A549 (cell line): ENCODE results near the gene LUZP1. TPM values are rescaled to one million over a fixed set of nuclear protein-coding genes. Genes with fewer than 3 reads are reported as not detected.

ENCODE experiments used
- ATAC-seq, 2 experiments: fragments of 200-7000 bp in 1 of 2; fragments of >200 bp in 1 of 2; cut with Nextera tagmentation in 1 of 2; cut with Tn5 transposase in 1 of 2; 3 replicates each; pipeline versions ENCODE4 v1.8.0 to v1.9.1; 2018 to 2020; ENCODE audit warnings: mild to moderate bottlenecking in 1 of 2, moderate library complexity in 1 of 2
- CTCF ChIA-PET: fragments of 300-600 bp; sonication (Branson Sonifier 250); formaldehyde crosslinking; extraction: SDS; loops from one replicate; lab custom pipeline; 2021; ENCODE audit warnings: antibody characterized with exemption, inconsistent platforms; lab: Yijun Ruan, JAX
- POLR2A ChIA-PET: fragments of 350-600 bp; formaldehyde crosslinking; extraction: SDS; loops from one replicate; lab custom pipeline; 2021; ENCODE audit warnings: antibody characterized with exemption, inconsistent platforms; lab: Yijun Ruan, JAX
- DNase-seq, 2 experiments: peaks; one replicate each; pipeline versions ENCODE4 v3.0.0 to v3.0.0-alpha.2; 2011 to 2016; ENCODE audit warnings: low read depth in 1 of 2, low spot score in 1 of 2
- FAIRE-seq: peaks from 2 replicates; lab custom pipeline; 2011; peaks lifted over from hg19 to GRCh38; lab: Jason Lieb, UNC
- H3K27ac ChIP-seq, 2 experiments: fragments of >200 bp; sonication (Bioruptor Twin); formaldehyde crosslinking; 3 replicates each; pipeline ENCODE4 v1.5.1; 2016 to 2017
- H3K4me1 ChIP-seq: fragments of >200 bp; sonication (Bioruptor Twin); formaldehyde crosslinking; 3 replicates; pipeline ENCODE4 v1.6.1; 2016
- H3K4me2 ChIP-seq: fragments of >200 bp; sonication (Bioruptor Twin); formaldehyde crosslinking; 3 replicates; pipeline ENCODE4 v1.6.1; 2016
- H3K4me3 ChIP-seq: fragments of >200 bp; sonication (Bioruptor Twin); formaldehyde crosslinking; 3 replicates; pipeline ENCODE4 v1.5.1; 2016
- H3K9me3 ChIP-seq: fragments of >200 bp; sonication (Bioruptor Twin); formaldehyde crosslinking; 3 replicates; pipeline ENCODE4 v1.6.1; 2016
- BHLHE40 ChIP-seq: IDR thresholded peaks from 2 replicates; pipeline ENCODE4 v1.6.1; 2012; ENCODE audit warnings: low read depth, low read length, inconsistent platforms
- E2F6 ChIP-seq: IDR thresholded peaks from 2 replicates; pipeline ENCODE4 v1.6.1; 2012; ENCODE audit warnings: low read depth, borderline replicate concordance
- EHMT2 ChIP-seq: fragments of 200-600 bp; sonication (generic); IDR thresholded peaks from 2 replicates; pipeline ENCODE4 v1.6.1; 2016; ENCODE audit warnings: antibody characterized with exemption, low read depth, mild to moderate bottlenecking, moderate library complexity
- ELK1 ChIP-seq: fragments of 150-350 bp; IDR thresholded peaks from 2 replicates; pipeline ENCODE4 v1.6.1; 2014; ENCODE audit warnings: low read depth, mild to moderate bottlenecking, low read length
- FOSL2 ChIP-seq, 2 experiments: fragments of 450-650 bp in 1 of 2; fragments of >200 bp in 1 of 2; sonication (Bioruptor Twin) in 1 of 2; formaldehyde crosslinking; IDR thresholded peaks; 2 replicates each; pipeline versions ENCODE4 v1.5.0 to v1.6.1; 2016 to 2020; ENCODE audit warnings: mild to moderate bottlenecking in 1 of 2, moderate library complexity in 1 of 2
- FOXS1 ChIP-seq: fragments of 250-450 bp; sonication (Bioruptor Pico); IDR thresholded peaks from 2 replicates; pipeline ENCODE4 v1.5.0; 2020; ENCODE audit warnings: mild to moderate bottlenecking, moderate library complexity
- GATA3 ChIP-seq: IDR thresholded peaks from 2 replicates; pipeline ENCODE4 v1.6.1; 2012; ENCODE audit warnings: borderline replicate concordance
- HDAC2 ChIP-seq: fragments of 200-600 bp; sonication (generic); IDR thresholded peaks from 2 replicates; pipeline ENCODE4 v1.6.1; 2016
- HOXA7 ChIP-seq: fragments of 250-450 bp; sonication (Bioruptor Pico); IDR thresholded peaks from 2 replicates; pipeline ENCODE4 v1.5.0; 2020; ENCODE audit warnings: mild to moderate bottlenecking, moderate library complexity
- HOXB13 ChIP-seq: fragments of 250-450 bp; sonication (Bioruptor Pico); IDR thresholded peaks from 2 replicates; pipeline ENCODE4 v1.5.0; 2020; ENCODE audit warnings: low read depth, mild to moderate bottlenecking, moderate library complexity
- HOXB5 ChIP-seq: fragments of 250-450 bp; sonication (Bioruptor Pico); IDR thresholded peaks from 2 replicates; pipeline ENCODE4 v1.5.0; 2020; ENCODE audit warnings: mild to moderate bottlenecking, moderate library complexity
- KDM1A ChIP-seq: fragments of 200-600 bp; sonication (generic); IDR thresholded peaks from 2 replicates; pipeline ENCODE4 v1.6.1; 2016; ENCODE audit warnings: low read depth, mild to moderate bottlenecking
- MAX ChIP-seq: IDR thresholded peaks from 2 replicates; pipeline ENCODE4 v1.6.1; 2012
- MYC ChIP-seq: IDR thresholded peaks from 2 replicates; pipeline ENCODE4 v1.6.1; 2012; ENCODE audit warnings: mild to moderate bottlenecking, inconsistent platforms, low read length, improper control_type of control experiment, borderline replicate concordance
- RAD21 ChIP-seq, 2 experiments: fragments of >200 bp in 1 of 2; sonication (Bioruptor Twin) in 1 of 2; formaldehyde crosslinking in 1 of 2; IDR thresholded peaks in 1 of 2; conservative IDR thresholded peaks in 1 of 2; 2 replicates in 1 of 2; 3 replicates in 1 of 2; pipeline ENCODE4 v1.6.1; 2012 to 2018; ENCODE audit warnings: inconsistent platforms in 1 of 2
- RCOR1 ChIP-seq: fragments of 150-350 bp; IDR thresholded peaks from 2 replicates; pipeline ENCODE4 v1.6.1; 2014; ENCODE audit warnings: antibody characterized with exemption, low read length, low read depth
- REST ChIP-seq: fragments of 200-600 bp; sonication (generic); IDR thresholded peaks from 2 replicates; pipeline ENCODE4 v1.6.1; 2016; ENCODE audit warnings: antibody characterized with exemption, mild to moderate bottlenecking, moderate library complexity
- SMC3 ChIP-seq: fragments of >200 bp; sonication (Bioruptor Twin); formaldehyde crosslinking; IDR thresholded peaks from 3 replicates; pipeline ENCODE4 v1.6.1; 2018; ENCODE audit warnings: inconsistent platforms
- SREBF2 ChIP-seq: fragments of 450-650 bp; IDR thresholded peaks from 2 replicates; pipeline ENCODE4 v1.6.1; 2014; ENCODE audit warnings: mild to moderate bottlenecking, moderate library complexity
- TFCP2L1 ChIP-seq: fragments of 250-450 bp; sonication (Bioruptor Pico); IDR thresholded peaks from 2 replicates; pipeline ENCODE4 v1.5.0; 2021; ENCODE audit warnings: mild to moderate bottlenecking
- TP53 ChIP-seq: fragments of 250-450 bp; sonication (Bioruptor Pico); IDR thresholded peaks from 2 replicates; pipeline ENCODE4 v1.5.0; 2021; ENCODE audit warnings: mild to moderate bottlenecking, moderate library complexity
- ZC3H11A ChIP-seq: fragments of 450-650 bp; IDR thresholded peaks from 2 replicates; pipeline ENCODE4 v1.6.1; 2014; ENCODE audit warnings: antibody characterized with exemption, mild to moderate bottlenecking
- WGBS: methylation state at CpG from one replicate; pipeline ENCODE4 v1.1.6; 2017; ENCODE audit errors: missing lambda C conversion rate; 5-methylcytosine and 5-hydroxymethylcytosine counted together
- polyA plus RNA-seq, 4 experiments: library from polyadenylated mRNA; depleted of rRNA in 3 of 4; stranded (reverse); fragments of >200 nt; fragmentation: RNase III in 1 of 4; extraction: RNeasy Plus Mini Kit Qiagen cat#74134 plus additional on column Dnase treatment in 1 of 4; gene quantifications; 2 replicates in 3 of 4; 3 replicates in 1 of 4; pipeline ENCODE4 v1.2.3, GENCODE V29; 2011 to 2017

LUZP1 gene
- polyA plus RNA-seq, 2 of the 4 experiments (the other 2 are of a cell fraction), result 18.2 to 26.2 TPM

GRCh38 chr1:23149114-23149513 lies 19.5 kb downstream of the LUZP1 start:
- WGBS, result 7% methylated on average over 1 of the region's 1 CpG
- ATAC-seq (peak; percentile 77 to 87; a peak in 4 of 6 replicates), DNase-seq (peak; percentile 11 to 64), FAIRE-seq (no peak)
- no peaks in the 10 kb centered on the region for H3K9me3 ChIP-seq
- TF ChIP-seq REST (no peak), TP53 (CRISPR knock-in tag) (no peak), SMC3 (no peak), HOXB13 (CRISPR knock-in tag) (no peak), RCOR1 (no peak), SREBF2 (no peak), RAD21 (conservative IDR thresholded peaks at IDR 0.05 in 1 of 2, IDR thresholded peaks at IDR 0.05 in 1 of 2) (no peak), ELK1 (no peak), BHLHE40 (no peak), FOXS1 (CRISPR knock-in tag) (no peak), KDM1A (no peak), EHMT2 (no peak), TFCP2L1 (CRISPR knock-in tag) (no peak), FOSL2 (IDR thresholded peaks at IDR 0.05) (no peak), FOSL2 (CRISPR knock-in tag; IDR thresholded peaks at IDR 0.05) (no peak)
- peaks cover 36% of the 10 kb centered on the region for H3K4me1 ChIP-seq
- H3K4me2 ChIP-seq, result peak overlapping the region; percentile 69
- H3K4me3 ChIP-seq, result no peak overlapping the region
- CTCF ChIA-PET, result no interaction called here
- POLR2A ChIA-PET, result no interaction called here
- peak overlapping the region; percentile 27 to 56; a peak in 5 of 6 replicates for H3K27ac ChIP-seq

GRCh38 chr1:23148084-23148483 lies 20.6 kb downstream of the LUZP1 start:
- 58% methylated on average over 4 of the region's 4 CpGs for WGBS
- no peak for FAIRE-seq
- H3K4me3 ChIP-seq, result no peak overlapping the region
- H3K27ac ChIP-seq, result peak overlapping the region; percentile 27 to 56; a peak in 3 of 6 replicates
- no peak for TF ChIP-seq ELK1
- TF ChIP-seq HOXA7 (CRISPR knock-in tag), result no peak
- no peak for TF ChIP-seq GATA3
- no peak for TF ChIP-seq HDAC2
- TF ChIP-seq MAX, result no peak
- no peak for TF ChIP-seq RAD21 (conservative IDR thresholded peaks at IDR 0.05 in 1 of 2, IDR thresholded peaks at IDR 0.05 in 1 of 2)
- TF ChIP-seq KDM1A, result no peak
- no peak for TF ChIP-seq E2F6
- TF ChIP-seq BHLHE40, result no peak
- TF ChIP-seq FOSL2 (IDR thresholded peaks at IDR 0.05), result no peak
- no peak for TF ChIP-seq FOSL2 (CRISPR knock-in tag; IDR thresholded peaks at IDR 0.05)
- no peak for TF ChIP-seq MYC
- no peak for TF ChIP-seq ZC3H11A
- no peak for TF ChIP-seq HOXB5
- no peak for TF ChIP-seq HOXB13 (CRISPR knock-in tag)
- DNase-seq, result no peak
- no peak for ATAC-seq
- peaks cover 36% of the 10 kb centered on the region for H3K4me1 ChIP-seq
- H3K9me3 ChIP-seq, result no peaks in the 10 kb centered on the region
- CTCF ChIA-PET, result interaction anchor here (1.3 kb wide), 1 partner anchor 11 kb away, joined by 3 read pairs; no protein-coding TSS in a partner anchor
- POLR2A ChIA-PET, result no interaction called here
- peak overlapping the region; percentile 69; the same call in 2 of the 3 replicates for H3K4me2 ChIP-seq
